Measurements from ENCODE around the gene SMPDL3A. TPM values are rescaled to one million over a fixed set of nuclear protein-coding genes. Genes with fewer than 3 reads are reported as not detected.

The SMPDL3A gene
- total RNA-seq, 1 experiment from 2014 or later: 3.5 TPM

DNA sequence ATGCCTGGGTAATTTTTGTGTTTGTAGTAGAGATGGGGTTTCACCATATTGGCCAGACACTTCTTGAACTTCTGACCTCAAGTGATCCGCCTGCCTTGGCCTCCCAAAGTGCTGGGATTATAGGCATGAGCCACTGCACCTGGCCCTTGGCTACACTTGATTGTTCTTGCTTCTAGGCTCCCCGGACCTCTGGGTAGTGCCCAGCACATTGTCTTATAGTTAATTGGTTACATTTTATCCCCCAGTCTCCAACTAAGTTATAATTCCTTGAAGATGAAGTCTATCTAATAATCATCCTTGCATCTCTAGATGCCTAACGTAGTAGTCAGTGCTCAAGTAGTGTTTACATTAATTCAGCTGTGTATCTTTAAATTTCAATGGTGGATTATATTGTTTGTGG is 11.8 kb downstream of the SMPDL3A start:
- H3K27ac Mint-ChIP-seq (ENCODE audit: low read depth, unreplicated experiment): no peak overlapping the region
- CTCF ChIA-PET: interaction anchor here (0.8 to 6.6 kb wide), 9 partner anchors 10 to 73 kb away, joined by 3 to 54 read pairs (median 11); partner anchors contain the start of gene SMPDL3A
- no peaks in the 10 kb centered on the region for H3K27me3 Mint-ChIP-seq (ENCODE audit: insufficient read depth, unreplicated experiment)
- TF ChIP-seq, protein P1, sequence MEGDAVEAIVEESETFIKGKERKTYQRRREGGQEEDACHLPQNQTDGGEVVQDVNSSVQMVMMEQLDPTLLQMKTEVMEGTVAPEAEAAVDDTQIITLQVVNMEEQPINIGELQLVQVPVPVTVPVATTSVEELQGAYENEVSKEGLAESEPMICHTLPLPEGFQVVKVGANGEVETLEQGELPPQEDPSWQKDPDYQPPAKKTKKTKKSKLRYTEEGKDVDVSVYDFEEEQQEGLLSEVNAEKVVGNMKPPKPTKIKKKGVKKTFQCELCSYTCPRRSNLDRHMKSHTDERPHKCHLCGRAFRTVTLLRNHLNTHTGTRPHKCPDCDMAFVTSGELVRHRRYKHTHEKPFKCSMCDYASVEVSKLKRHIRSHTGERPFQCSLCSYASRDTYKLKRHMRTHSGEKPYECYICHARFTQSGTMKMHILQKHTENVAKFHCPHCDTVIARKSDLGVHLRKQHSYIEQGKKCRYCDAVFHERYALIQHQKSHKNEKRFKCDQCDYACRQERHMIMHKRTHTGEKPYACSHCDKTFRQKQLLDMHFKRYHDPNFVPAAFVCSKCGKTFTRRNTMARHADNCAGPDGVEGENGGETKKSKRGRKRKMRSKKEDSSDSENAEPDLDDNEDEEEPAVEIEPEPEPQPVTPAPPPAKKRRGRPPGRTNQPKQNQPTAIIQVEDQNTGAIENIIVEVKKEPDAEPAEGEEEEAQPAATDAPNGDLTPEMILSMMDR (IDR thresholded peaks at IDR 0.05; ENCODE audit: unreplicated experiment): no peak
- peaks cover 5% of the 10 kb centered on the region for H3K36me3 Mint-ChIP-seq (ENCODE audit: insufficient read depth, unreplicated experiment)
- BruUV-seq (replicated peaks): no TSS peak
- intact Hi-C loops (cut with micrococcal nuclease): loop anchor here (1.0 kb wide), 1 partner anchor 12 kb away; the partner anchor contains the start of gene SMPDL3A
- peaks cover 14% of the 10 kb centered on the region for H3K4me1 Mint-ChIP-seq (ENCODE audit: insufficient read depth, unreplicated experiment)
- no peak overlapping the region for H3K4me3 Mint-ChIP-seq (ENCODE audit: unreplicated experiment)
- DNase-seq (ENCODE audit: unreplicated experiment): no peak
- POLR2A ChIA-PET: interaction anchor here (0.9 to 9.2 kb wide), 4 partner anchors 10 to 190 kb away, joined by 3 to 202 read pairs (median 13); partner anchors contain the start of gene SMPDL3A
- no peaks in the 10 kb centered on the region for H3K9me3 Mint-ChIP-seq (ENCODE audit: unreplicated experiment)

DNA sequence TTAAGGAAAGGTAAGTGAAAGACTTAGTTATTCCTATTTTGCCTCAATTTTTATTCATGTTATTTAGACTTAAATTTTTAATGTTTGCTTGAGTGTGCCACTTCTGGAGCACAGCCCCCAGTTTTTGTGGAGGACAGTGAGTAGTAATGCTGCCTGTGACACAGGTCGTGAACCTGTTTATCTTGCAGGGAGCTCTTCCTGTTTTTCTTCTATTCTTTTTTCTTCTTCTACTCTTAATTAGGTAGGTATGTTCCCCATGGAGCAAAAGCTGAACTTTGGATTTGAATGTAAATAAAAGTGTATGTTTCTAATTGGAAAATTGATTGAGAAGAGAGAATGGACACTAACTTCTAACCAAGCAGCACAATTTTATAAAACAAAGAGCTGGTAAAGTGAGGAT is 12.3 kb downstream of the SMPDL3A start:
- TF ChIP-seq, protein P1 (IDR thresholded peaks at IDR 0.05; ENCODE audit: unreplicated experiment): no peak
- no peaks in the 10 kb centered on the region for H3K27me3 Mint-ChIP-seq (ENCODE audit: insufficient read depth, unreplicated experiment)
- no peak overlapping the region for H3K4me3 Mint-ChIP-seq (ENCODE audit: unreplicated experiment)
- H3K9me3 Mint-ChIP-seq (ENCODE audit: unreplicated experiment): no peaks in the 10 kb centered on the region
- H3K4me1 Mint-ChIP-seq (ENCODE audit: insufficient read depth, unreplicated experiment): peaks cover 14% of the 10 kb centered on the region
- DNase-seq (ENCODE audit: unreplicated experiment): no peak
- POLR2A ChIA-PET: interaction anchor here (0.9 to 9.2 kb wide), 5 partner anchors 11 to 190 kb away, joined by 3 to 202 read pairs (median 4); partner anchors contain the start of gene SMPDL3A
- CTCF ChIA-PET: interaction anchor here (0.6 to 6.6 kb wide), 11 partner anchors 11 to 1752 kb away, joined by 3 to 54 read pairs (median 6); partner anchors contain the start of gene SMPDL3A
- H3K36me3 Mint-ChIP-seq (ENCODE audit: insufficient read depth, unreplicated experiment): peaks cover 5% of the 10 kb centered on the region
- no TSS peak for BruUV-seq (replicated peaks)
- no peak overlapping the region for H3K27ac Mint-ChIP-seq (ENCODE audit: low read depth, unreplicated experiment)
- intact Hi-C loops (cut with micrococcal nuclease): no loop called here

DNA sequence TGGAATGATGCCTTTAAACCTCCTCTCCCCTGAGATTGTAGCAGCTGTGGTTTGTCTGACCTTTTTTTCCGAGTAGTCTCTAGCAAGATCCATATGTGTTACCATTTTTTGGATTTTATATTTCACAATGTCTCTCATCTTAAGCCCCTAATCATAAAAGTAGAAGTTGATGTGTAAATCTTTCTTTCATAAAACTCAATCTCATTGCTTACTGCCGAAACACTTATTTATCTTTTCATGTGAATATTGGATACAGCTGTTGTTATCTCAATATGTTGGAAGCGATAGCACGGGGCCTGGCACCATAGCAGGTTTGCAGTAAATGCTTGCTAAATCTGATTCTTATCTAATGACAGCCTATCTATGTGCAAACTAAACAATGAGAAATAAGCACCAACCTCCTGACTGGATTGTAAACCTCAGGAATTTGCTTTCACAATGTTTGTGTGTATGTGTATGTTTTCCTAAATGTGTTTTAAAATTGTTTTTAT is 14.2 kb downstream of the SMPDL3A start:
- Mint-ChIP-seq H3K4me1 (ENCODE audit: insufficient read depth, unreplicated experiment) (peaks cover 8% of the 10 kb centered on the region), H3K4me3 (ENCODE audit: unreplicated experiment) (no peak overlapping the region), H3K9me3 (ENCODE audit: unreplicated experiment) (no peaks in the 10 kb centered on the region), H3K27ac (ENCODE audit: low read depth, unreplicated experiment) (no peak overlapping the region), H3K36me3 (ENCODE audit: insufficient read depth, unreplicated experiment) (peaks cover 5% of the 10 kb centered on the region), H3K27me3 (ENCODE audit: insufficient read depth, unreplicated experiment) (no peaks in the 10 kb centered on the region)
- ChIA-PET POLR2A (interaction anchor here (1.1 to 9.2 kb wide), 3 partner anchors 10 to 332 kb away, joined by 3 to 202 read pairs (median 3); partner anchors contain the start of genes SERINC1 and SMPDL3A), CTCF (interaction anchor here (0.9 to 6.6 kb wide), 4 partner anchors 14 to 72 kb away, joined by 3 to 50 read pairs (median 16); partner anchors contain the start of gene SMPDL3A)
- intact Hi-C loops (cut with micrococcal nuclease): no loop called here
- no peak for DNase-seq (ENCODE audit: unreplicated experiment)
- TF ChIP-seq, protein P1 (IDR thresholded peaks at IDR 0.05; ENCODE audit: unreplicated experiment): no peak
- BruUV-seq (replicated peaks): no TSS peak

DNA sequence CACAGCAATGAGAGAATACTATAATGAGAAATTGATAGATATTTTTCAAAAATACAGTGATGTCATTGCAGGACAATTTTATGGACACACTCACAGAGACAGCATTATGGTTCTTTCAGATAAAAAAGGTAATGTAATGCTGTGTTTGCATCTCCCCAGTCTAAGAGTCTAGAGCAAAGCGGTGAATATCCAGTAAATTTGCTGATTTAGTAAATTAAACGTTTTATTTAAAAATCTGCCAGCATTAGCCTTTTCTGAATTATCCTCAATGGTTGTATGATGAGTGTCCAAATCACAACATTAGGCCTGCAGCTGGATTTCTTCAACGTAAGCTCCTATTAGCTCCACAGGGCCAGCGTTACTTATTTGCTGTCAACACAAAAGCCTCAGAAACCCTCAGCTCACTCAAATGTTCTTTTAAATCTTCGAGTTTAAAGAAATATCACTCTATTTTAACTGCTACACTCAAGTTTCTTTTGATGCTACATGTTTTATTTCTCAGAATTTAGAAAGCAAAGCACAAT is 16.0 kb downstream of the SMPDL3A start:
- H3K27ac Mint-ChIP-seq (ENCODE audit: low read depth, unreplicated experiment): no peak overlapping the region
- POLR2A ChIA-PET: interaction anchor here (9.2 kb wide), 1 partner anchor 14 kb away, joined by 202 read pairs; the partner anchor contains the start of gene SMPDL3A
- no TSS peak for BruUV-seq (replicated peaks)

More for the DNA sequence above, 16.0 kb downstream of the SMPDL3A start:
- Mint-ChIP-seq H3K36me3 (ENCODE audit: insufficient read depth, unreplicated experiment) (peaks cover 5% of the 10 kb centered on the region), H3K9me3 (ENCODE audit: unreplicated experiment) (no peaks in the 10 kb centered on the region), H3K4me1 (ENCODE audit: insufficient read depth, unreplicated experiment) (peaks cover 7% of the 10 kb centered on the region), H3K4me3 (ENCODE audit: unreplicated experiment) (no peak overlapping the region), H3K27me3 (ENCODE audit: insufficient read depth, unreplicated experiment) (no peaks in the 10 kb centered on the region)
- CTCF ChIA-PET: interaction anchor here (0.7 to 1.4 kb wide), 2 partner anchors 15 to 34 kb away, joined by 3 to 4 read pairs; no protein-coding TSS in a partner anchor
- no peak for DNase-seq (ENCODE audit: unreplicated experiment)
- intact Hi-C loops (cut with micrococcal nuclease): no loop called here
- TF ChIP-seq, protein P1 (IDR thresholded peaks at IDR 0.05; ENCODE audit: unreplicated experiment): no peak
